Tibial artery (tissue), 4 donors: ENCODE measurements around the gene CCNT1.
A peak's percentile ranks its signal among the peaks of the same experiment; 100 is the strongest.
"Not testable (repeated sequence)": the region's sequence is repeated elsewhere in the genome, so short reads cannot be mapped to it uniquely, and the experiment has no call there.

ENCODE experiments used
- DNase-seq, 2 donors: peaks; one replicate each; pipeline ENCODE4 v3.0.0-alpha.2; 2019
- H3K27ac ChIP-seq, 2 donors: fragments of 200-600 bp; sonication (generic) in 1 of 2; 1 replicate in 1 of 2; 2 replicates in 1 of 2; pipeline ENCODE4 v1.5.1; 2018 to 2019; ENCODE audit warnings: mild to moderate bottlenecking in 1 of 2
- H3K27me3 ChIP-seq, 2 donors: fragments of 200-600 bp; sonication (generic) in 1 of 2; one replicate each; pipeline versions ENCODE4 v1.5.1 to v1.6.0; 2016 to 2019
- H3K36me3 ChIP-seq, 3 donors: fragments of 200-600 bp; sonication (generic) in 2 of 3; one replicate each; pipeline ENCODE4 v1.5.1; 2016 to 2019; ENCODE audit warnings: mild to moderate bottlenecking in 2 of 3
- H3K4me1 ChIP-seq, 4 donors: fragments of 200-600 bp; sonication (generic) in 2 of 4; 1 replicate in 3 of 4; 2 replicates in 1 of 4; pipeline ENCODE4 v1.5.1; 2016 to 2019
- H3K4me3 ChIP-seq, 2 donors: fragments of 200-600 bp; sonication (generic) in 1 of 2; 1 replicate in 1 of 2; 2 replicates in 1 of 2; pipeline ENCODE4 v1.5.1; 2018 to 2019; ENCODE audit warnings: mild to moderate bottlenecking in 2 of 2
- H3K9me3 ChIP-seq, 3 donors: fragments of 200-600 bp; sonication (generic) in 1 of 3; one replicate each; pipeline ENCODE4 v1.5.1; 2016 to 2019
- intact Hi-C: fragments of 100-400 bp; cut with DNase I; formaldehyde crosslinking; loops from one replicate; pipeline ENCODE4 v1.15.0; 2023; ENCODE audit warnings: low total_unique reads
- TF ChIP-seq, protein P1 (sequence below), 2 experiments: fragments of 200-600 bp in 1 of 2; fragments of 450-650 bp in 1 of 2; IDR thresholded peaks; one replicate each; pipeline ENCODE4 v1.5.1; 2017 to 2019; ENCODE audit warnings: antibody characterized with exemption in 2 of 2, mild to moderate bottlenecking in 1 of 2, moderate library complexity in 1 of 2

The CCNT1 gene

DNA sequence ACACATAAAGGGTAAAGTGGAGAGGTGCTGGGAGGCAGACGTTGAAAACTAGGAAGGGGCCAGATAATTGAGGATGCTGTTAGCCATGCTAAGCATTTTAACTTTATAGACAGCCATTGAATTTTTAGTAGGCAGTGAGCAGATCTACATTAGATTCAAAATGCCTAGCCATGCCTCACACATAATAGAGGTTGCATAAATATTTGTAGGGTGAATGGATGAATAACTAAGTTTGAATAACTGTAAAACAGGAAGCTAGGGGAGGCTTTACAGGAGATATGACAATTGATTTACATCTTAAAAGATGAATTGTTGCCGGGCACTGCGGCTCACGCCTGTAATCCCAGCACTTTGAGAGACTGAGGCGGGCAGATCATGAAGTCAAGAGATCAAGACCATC is 12.3 kb upstream of the CCNT1 start:
- H3K36me3 ChIP-seq = no peaks in the 10 kb centered on the region
- intact Hi-C loops = no loop called here
- no peak overlapping the region for H3K27ac ChIP-seq
- H3K4me3 ChIP-seq = no peak overlapping the region
- no peaks in the 10 kb centered on the region for H3K4me1 ChIP-seq
- no peak for DNase-seq
- peaks cover 0 to 2% of the 10 kb centered on the region in 2 donors for H3K27me3 ChIP-seq
- no peaks in the 10 kb centered on the region for H3K9me3 ChIP-seq
- TF ChIP-seq, protein P1, sequence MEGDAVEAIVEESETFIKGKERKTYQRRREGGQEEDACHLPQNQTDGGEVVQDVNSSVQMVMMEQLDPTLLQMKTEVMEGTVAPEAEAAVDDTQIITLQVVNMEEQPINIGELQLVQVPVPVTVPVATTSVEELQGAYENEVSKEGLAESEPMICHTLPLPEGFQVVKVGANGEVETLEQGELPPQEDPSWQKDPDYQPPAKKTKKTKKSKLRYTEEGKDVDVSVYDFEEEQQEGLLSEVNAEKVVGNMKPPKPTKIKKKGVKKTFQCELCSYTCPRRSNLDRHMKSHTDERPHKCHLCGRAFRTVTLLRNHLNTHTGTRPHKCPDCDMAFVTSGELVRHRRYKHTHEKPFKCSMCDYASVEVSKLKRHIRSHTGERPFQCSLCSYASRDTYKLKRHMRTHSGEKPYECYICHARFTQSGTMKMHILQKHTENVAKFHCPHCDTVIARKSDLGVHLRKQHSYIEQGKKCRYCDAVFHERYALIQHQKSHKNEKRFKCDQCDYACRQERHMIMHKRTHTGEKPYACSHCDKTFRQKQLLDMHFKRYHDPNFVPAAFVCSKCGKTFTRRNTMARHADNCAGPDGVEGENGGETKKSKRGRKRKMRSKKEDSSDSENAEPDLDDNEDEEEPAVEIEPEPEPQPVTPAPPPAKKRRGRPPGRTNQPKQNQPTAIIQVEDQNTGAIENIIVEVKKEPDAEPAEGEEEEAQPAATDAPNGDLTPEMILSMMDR (IDR thresholded peaks at IDR 0.05) = no peak

DNA sequence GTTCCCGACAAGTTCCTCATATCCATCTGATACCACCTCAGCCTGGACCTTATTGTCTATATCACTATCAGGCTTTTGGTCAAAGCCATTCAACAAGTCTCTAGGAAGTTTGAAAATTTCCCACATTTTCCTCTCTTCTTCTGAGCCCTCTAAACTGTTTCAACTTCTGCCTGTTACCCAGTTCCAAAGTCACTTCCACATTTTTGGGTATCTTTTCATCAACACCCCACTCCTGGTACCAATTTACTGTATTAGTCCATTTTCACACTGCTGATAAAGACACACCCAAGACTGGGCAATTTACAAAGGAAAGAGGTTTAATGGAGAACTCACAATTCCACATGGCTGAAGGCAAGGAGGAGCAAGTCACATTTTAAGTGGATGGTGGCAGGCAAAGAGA is 4.2 kb upstream of the CCNT1 start:
- DNase-seq, intact Hi-C loops, H3K4me3 ChIP-seq, H3K9me3 ChIP-seq, H3K27ac ChIP-seq, H3K4me1 ChIP-seq, H3K27me3 ChIP-seq, H3K36me3 ChIP-seq: not testable (repeated sequence)

DNA sequence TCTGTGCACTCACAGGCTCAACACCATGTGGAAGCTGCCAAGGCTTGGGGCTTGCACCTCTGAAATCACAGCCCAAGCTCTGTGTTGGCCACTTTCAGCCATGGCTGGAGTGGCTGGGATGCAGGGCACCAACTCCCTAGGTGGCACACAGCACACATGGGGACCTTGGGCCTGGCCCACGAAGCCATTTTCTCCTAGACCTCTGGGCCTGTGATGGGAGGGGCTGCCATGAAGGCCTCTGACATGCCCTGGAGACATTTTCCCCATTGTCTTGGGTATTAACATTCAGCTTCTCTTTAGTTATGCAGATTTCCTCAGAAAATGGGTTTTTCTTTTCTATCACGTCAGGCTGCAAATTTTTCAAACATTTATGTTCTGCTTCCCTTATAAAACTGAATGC is 3.7 kb upstream of the CCNT1 start:
- H3K36me3 ChIP-seq, H3K27me3 ChIP-seq, H3K27ac ChIP-seq, intact Hi-C loops, DNase-seq, H3K9me3 ChIP-seq, H3K4me3 ChIP-seq: not testable (repeated sequence)
- peaks cover 0 to 12% (median 8%) of the 10 kb centered on the region in 4 donors for H3K4me1 ChIP-seq

DNA sequence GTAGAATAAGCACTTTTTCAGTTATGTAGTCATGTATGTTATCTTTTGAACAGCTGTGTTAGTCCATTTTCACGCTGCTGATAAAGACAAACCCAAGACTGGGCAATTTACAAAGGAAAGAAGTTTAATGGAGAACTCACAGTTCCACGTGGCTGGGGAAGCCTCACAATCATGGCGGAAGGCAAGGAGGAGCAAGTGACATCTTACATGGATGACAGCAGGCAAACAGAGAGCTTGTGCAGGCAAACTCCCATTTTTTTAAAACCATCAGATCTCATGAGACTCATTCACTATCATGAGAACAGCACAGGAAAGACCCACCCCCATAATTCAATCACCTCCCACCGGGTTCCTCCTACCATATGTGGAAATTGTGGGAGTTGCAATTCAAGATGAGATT is 2.5 kb upstream of the CCNT1 start:
- intact Hi-C loops, DNase-seq, H3K36me3 ChIP-seq, H3K4me3 ChIP-seq, H3K27me3 ChIP-seq, H3K27ac ChIP-seq, H3K9me3 ChIP-seq: not testable (repeated sequence)
- peaks cover 5 to 23% (median 18%) of the 10 kb centered on the region in 4 donors for H3K4me1 ChIP-seq

DNA sequence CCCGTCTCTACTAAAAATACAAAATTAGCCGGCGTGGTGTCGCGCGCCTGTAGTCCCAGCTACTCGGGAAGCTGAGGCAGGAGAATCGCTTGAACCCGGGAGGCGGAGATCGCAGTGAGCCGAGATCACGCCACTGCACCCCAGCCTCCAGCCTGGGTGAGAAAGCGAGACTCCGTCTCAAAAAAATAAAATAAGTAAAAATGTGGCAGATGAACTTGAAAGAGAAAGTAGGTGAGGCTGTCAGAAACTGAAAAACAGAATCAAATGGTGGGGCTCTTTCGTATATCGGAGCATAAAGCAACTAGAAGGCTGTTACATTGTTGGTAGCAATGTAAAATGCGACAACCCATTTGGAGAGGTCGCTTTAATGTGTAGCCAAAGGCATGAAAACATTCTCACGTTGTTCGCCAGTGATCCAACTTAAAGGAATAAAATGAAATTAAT is 767 bp upstream of the CCNT1 start:
- H3K4me1 ChIP-seq = peaks cover 5 to 39% (median 25%) of the 10 kb centered on the region in 4 donors
- H3K36me3 ChIP-seq = peaks cover under 1 to 16% (median 13%) of the 10 kb centered on the region in 3 donors
- TF ChIP-seq, protein P1 (IDR thresholded peaks at IDR 0.05) = no peak
- H3K4me3 ChIP-seq = peak overlapping the region; percentile 69 to 78
- peak overlapping the region; percentile 88 to 95 for H3K27ac ChIP-seq
- no peak for DNase-seq
- intact Hi-C loops = no loop called here
- peaks cover 0 to 9% (median 7%) of the 10 kb centered on the region in 3 donors for H3K9me3 ChIP-seq
- no peaks in the 10 kb centered on the region for H3K27me3 ChIP-seq

DNA sequence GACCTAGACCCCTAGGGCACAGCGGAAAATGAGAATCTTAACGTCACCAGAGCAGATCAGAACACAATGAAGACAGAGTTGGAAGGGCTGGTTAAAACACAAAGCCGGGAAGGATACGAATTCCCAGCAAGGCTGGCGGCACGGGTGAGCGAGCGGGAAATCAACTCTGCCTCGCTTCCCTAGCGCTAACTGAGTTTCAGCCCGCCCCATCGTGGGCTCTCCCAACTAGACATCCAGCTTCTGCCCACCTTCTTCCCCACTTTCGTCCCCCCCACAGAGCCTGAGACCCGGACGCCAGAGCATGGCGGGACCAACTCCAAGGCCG is 377 bp downstream of the CCNT1 start:
- H3K27ac ChIP-seq = peak overlapping the region; percentile 88 to 95
- H3K36me3 ChIP-seq = peaks cover 11 to 27% (median 22%) of the 10 kb centered on the region in 3 donors
- TF ChIP-seq, protein P1 (IDR thresholded peaks at IDR 0.05) = no peak
- H3K9me3 ChIP-seq = peaks cover 0 to 9% (median 7%) of the 10 kb centered on the region in 3 donors
- H3K27me3 ChIP-seq = no peaks in the 10 kb centered on the region
- intact Hi-C loops = no loop called here
- H3K4me1 ChIP-seq = peaks cover 5 to 39% (median 25%) of the 10 kb centered on the region in 4 donors
- peak overlapping the region; percentile 69 to 78 for H3K4me3 ChIP-seq
- DNase-seq = no peak

DNA sequence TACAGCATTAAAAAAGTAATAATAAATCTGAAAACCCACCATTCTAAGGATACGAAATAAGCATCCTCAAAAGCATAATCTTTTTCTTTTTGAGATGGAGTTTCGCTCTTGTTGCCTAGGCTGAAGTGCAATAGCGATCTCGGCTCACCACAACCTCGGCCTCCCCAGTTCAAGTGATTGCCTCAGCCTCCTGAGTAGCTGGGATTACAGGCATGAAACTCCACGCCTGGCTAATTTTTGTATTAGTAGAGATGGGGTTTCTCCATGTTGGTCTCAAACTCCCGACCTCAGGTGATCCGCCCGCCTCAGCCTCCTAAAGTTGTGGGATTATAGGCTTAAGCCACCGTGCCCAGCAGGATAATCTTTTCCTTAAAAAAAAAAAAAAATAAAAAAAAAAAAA is 4.3 kb downstream of the CCNT1 start:
- TF ChIP-seq, protein P1 (IDR thresholded peaks at IDR 0.05) = no peak
- no peak for DNase-seq
- Histone ChIP-seq H3K27me3 (no peaks in the 10 kb centered on the region), H3K4me3 (no peak overlapping the region), H3K4me1 (peaks cover 5 to 50% (median 25%) of the 10 kb centered on the region in 4 donors), H3K9me3 (no peaks in the 10 kb centered on the region), H3K36me3 (peaks cover 16 to 59% (median 40%) of the 10 kb centered on the region in 3 donors), H3K27ac (no peak overlapping the region)
- intact Hi-C loops = no loop called here

DNA sequence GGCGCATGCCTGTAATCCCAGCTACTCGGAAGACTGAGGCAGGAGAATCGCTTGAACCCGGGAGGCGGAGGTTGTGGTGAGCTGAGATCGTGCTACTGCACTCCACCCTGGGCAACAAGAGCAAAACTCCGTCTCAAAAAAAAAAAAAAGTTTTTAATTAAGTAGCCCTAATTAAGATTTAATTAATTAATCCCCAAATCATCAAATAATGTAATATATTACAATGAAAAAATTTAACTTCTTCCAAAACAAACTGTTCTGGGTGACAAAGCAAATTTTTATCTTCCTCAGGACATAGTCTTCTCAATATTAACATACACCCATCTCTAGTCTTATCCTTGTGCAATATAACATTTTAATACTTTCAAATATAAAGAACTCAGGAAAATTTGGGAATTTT is 17.7 kb downstream of the CCNT1 start:
- DNase-seq, H3K4me3 ChIP-seq, H3K4me1 ChIP-seq, intact Hi-C loops, H3K9me3 ChIP-seq, H3K27ac ChIP-seq, H3K27me3 ChIP-seq: not testable (repeated sequence)
- H3K36me3 ChIP-seq = peaks cover 41 to 81% (median 58%) of the 10 kb centered on the region in 3 donors
